Gastrocnemius medialis (tissue), 4 donors: ENCODE measurements around the gene CD72. TPM values are rescaled to one million over a fixed set of nuclear protein-coding genes. Genes with fewer than 3 reads are reported as not detected.

Source experiments
- ATAC-seq, 2 donors: fragments of 150-250 bp; one replicate each; pipeline ENCODE4 v1.9.1; 2016
- DNase-seq, 2 donors: peaks; one replicate each; pipeline ENCODE4 v3.0.0-alpha.2; 2019
- H3K27ac ChIP-seq, 4 donors: fragments of 200-600 bp; sonication (generic); 1 replicate in 1 of 4; 2 replicates in 3 of 4; pipeline ENCODE4 v1.5.1; 2016 to 2018; ENCODE audit warnings: mild to moderate bottlenecking in 2 of 4, moderate library complexity in 1 of 4
- H3K27me3 ChIP-seq, 3 donors: fragments of 200-600 bp; sonication (generic) in 2 of 3; 1 replicate in 1 of 3; 2 replicates in 2 of 3; pipeline versions ENCODE4 v1.5.1 to v1.6.0; 2016 to 2019; ENCODE audit warnings: mild to moderate bottlenecking in 1 of 3, moderate library complexity in 1 of 3
- H3K36me3 ChIP-seq, 2 donors: fragments of 200-600 bp; sonication (generic) in 1 of 2; one replicate each; pipeline ENCODE4 v1.5.1; 2017 to 2018
- H3K4me1 ChIP-seq, 2 donors: fragments of 200-600 bp; sonication (generic) in 1 of 2; one replicate each; pipeline ENCODE4 v1.5.1; 2016 to 2017; ENCODE audit warnings: mild to moderate bottlenecking in 2 of 2
- H3K4me3 ChIP-seq, 4 donors: fragments of 200-600 bp; sonication (generic) in 3 of 4; 1 replicate in 1 of 4; 2 replicates in 3 of 4; pipeline ENCODE4 v1.5.1; 2016 to 2019; ENCODE audit warnings: mild to moderate bottlenecking in 2 of 4
- H3K9me3 ChIP-seq, 3 donors: fragments of 200-600 bp; sonication (generic) in 2 of 3; 1 replicate in 1 of 3; 2 replicates in 2 of 3; pipeline ENCODE4 v1.5.1; 2016 to 2019
- POLR2A ChIP-seq, 2 donors: fragments of 450-650 bp; IDR thresholded peaks; one replicate each; pipeline ENCODE4 v1.6.1; 2017; ENCODE audit warnings: antibody characterized with exemption in 2 of 2, mild to moderate bottlenecking in 2 of 2, moderate library complexity in 2 of 2
- in situ Hi-C, 4 donors: fragments of 200-750 bp; cut with MboI; loops; one replicate each; pipeline versions ENCODE4 v1.15.0 to v1.8.0; 2017; ENCODE audit warnings: low sequenced_read_pairs in 4 of 4
- intact Hi-C: fragments of 100-400 bp; cut with DNase I; formaldehyde crosslinking; loops from one replicate; pipeline ENCODE4 v1.15.1; 2023; ENCODE audit warnings: low total_unique reads
- total RNA-seq, 4 donors: library from RNA; depleted of rRNA; stranded (reverse); fragments of >200 nt; gene quantifications; one replicate each; pipeline versions ENCODE4 v1.1.0 to v1.2.3, GENCODE V29; 2016
- TF ChIP-seq, protein P1 (sequence below), 5 experiments: fragments of 450-650 bp in 3 of 5; fragments of 200-600 bp in 2 of 5; sonication (generic) in 2 of 5; IDR thresholded peaks in 4 of 5; conservative IDR thresholded peaks in 1 of 5; 1 replicate in 4 of 5; 2 replicates in 1 of 5; pipeline ENCODE4 v1.5.1; 2016 to 2019; ENCODE audit warnings: antibody characterized with exemption in 5 of 5, mild to moderate bottlenecking in 3 of 5, moderate library complexity in 3 of 5

Gene CD72
- total RNA-seq, 4 donors from 2014 or later: 0.40 to 18.3 (median 0.68) TPM

DNA sequence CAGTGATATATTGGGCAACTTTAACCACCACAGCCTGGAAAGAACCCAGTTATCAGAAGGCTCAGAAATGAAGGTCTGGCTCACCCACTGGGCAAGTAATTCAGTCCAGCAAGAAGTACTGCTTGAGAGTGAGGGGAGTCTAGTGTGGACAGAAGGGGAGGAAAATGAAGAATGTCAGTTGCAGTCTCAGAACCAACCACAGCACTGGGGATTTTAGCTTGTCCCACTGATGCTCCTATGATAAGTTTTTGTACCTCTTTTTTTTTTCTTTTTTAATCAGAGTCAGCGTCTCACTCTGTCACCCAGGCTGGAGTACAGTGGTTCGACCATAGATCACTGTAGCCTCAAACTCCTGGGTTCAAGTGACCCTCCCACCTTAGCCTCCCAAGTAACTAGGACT lies 9.4 kb upstream of the CD72 start:
- no peak overlapping the region for H3K4me3 ChIP-seq
- TF ChIP-seq, protein P1, sequence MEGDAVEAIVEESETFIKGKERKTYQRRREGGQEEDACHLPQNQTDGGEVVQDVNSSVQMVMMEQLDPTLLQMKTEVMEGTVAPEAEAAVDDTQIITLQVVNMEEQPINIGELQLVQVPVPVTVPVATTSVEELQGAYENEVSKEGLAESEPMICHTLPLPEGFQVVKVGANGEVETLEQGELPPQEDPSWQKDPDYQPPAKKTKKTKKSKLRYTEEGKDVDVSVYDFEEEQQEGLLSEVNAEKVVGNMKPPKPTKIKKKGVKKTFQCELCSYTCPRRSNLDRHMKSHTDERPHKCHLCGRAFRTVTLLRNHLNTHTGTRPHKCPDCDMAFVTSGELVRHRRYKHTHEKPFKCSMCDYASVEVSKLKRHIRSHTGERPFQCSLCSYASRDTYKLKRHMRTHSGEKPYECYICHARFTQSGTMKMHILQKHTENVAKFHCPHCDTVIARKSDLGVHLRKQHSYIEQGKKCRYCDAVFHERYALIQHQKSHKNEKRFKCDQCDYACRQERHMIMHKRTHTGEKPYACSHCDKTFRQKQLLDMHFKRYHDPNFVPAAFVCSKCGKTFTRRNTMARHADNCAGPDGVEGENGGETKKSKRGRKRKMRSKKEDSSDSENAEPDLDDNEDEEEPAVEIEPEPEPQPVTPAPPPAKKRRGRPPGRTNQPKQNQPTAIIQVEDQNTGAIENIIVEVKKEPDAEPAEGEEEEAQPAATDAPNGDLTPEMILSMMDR (IDR thresholded peaks at IDR 0.05 in 4 of 5, conservative IDR thresholded peaks at IDR 0.05 in 1 of 5): no peak
- no peak for TF ChIP-seq POLR2A (IDR thresholded peaks at IDR 0.05)
- H3K27ac ChIP-seq: no peak overlapping the region
- H3K4me1 ChIP-seq: no peaks in the 10 kb centered on the region
- no peaks in the 10 kb centered on the region for H3K9me3 ChIP-seq
- intact Hi-C loops (no loop called here), in situ Hi-C loops (no loop called here)
- ATAC-seq: no peak
- no peaks in the 10 kb centered on the region for H3K27me3 ChIP-seq
- no peak for DNase-seq
- H3K36me3 ChIP-seq: no peaks in the 10 kb centered on the region

DNA sequence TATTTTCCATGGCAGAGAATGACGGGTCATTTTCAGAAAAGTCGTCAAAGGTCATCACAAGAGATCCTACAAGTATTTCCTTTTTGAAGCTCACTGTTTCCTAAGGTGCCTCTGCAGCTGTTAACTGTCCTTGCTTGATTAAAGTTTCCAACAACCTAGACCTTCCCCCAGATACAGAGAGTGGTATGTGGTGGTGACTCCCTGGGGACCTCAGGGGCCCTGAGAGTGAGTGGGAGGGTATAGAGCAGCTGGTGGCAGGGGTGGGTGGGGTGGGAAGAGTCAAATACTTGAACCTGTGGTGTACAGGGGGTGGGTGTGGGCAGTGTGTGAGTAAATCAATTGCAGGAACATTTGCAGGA lies 1.6 kb upstream of the CD72 start:
- Histone ChIP-seq H3K27ac (no peak overlapping the region), H3K9me3 (no peaks in the 10 kb centered on the region), H3K4me3 (no peak overlapping the region), H3K4me1 (peaks cover 0 to 4% of the 10 kb centered on the region in 2 donors), H3K27me3 (peaks cover 6 to 17% (median 10%) of the 10 kb centered on the region in 3 donors), H3K36me3 (no peaks in the 10 kb centered on the region)
- TF ChIP-seq POLR2A (IDR thresholded peaks at IDR 0.05): no peak
- ATAC-seq (no peak), DNase-seq (no peak)
- in situ Hi-C loops: no loop called here
- intact Hi-C loops: no loop called here

DNA sequence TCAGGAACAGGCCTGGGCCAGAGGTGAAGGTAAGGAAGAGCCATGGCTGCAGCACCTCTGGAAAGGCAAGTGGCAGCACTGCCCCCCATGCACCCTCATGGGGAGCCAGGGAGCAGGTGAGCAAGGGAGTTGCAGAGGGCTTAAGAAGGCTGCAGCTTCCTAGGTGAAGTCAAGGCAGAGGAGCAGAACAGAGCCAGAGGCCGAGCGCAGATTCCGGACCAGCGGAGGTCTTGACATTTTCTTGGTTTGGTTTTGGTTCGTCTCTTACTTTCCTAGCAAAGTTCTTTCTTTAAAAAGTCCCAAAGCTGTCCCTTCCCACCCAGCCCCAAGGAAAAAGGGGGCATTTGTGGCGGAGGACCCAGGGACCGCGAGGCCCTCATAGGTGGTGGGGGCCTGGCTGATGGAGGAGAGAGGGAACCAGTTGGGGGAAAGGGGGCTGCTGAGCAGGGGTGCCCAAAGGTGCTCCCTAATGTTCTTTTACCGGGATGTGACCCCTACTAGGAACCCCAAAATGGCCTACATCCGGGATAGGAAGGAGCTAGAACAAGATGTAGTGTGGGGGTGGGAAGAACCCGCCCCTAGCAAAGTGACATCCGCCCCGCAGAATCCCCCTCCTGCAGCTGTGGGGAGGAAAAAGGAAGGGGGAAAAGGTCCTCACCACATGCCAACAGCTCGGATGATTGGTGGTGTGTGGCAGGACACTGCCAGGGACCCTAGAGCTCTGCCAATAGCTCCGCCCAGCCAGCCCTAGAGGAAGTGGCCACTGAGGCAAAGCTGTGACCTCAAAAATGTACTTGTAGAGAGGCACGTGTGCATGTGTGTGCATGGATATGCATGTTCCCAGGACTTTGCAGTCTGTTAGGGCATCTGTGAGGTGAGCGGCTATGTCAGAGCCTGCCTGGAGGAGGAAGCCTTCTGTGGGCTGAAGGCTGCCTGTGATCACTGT lies 914 bp upstream of the CD72 start:
- intact Hi-C loops (no loop called here), in situ Hi-C loops (no loop called here)
- no peak for ATAC-seq
- peak in 1 of 2 donors; percentile 31 for DNase-seq
- no peak overlapping the region for H3K27ac ChIP-seq
- no peak overlapping the region for H3K4me3 ChIP-seq
- H3K9me3 ChIP-seq: no peaks in the 10 kb centered on the region
- H3K4me1 ChIP-seq: peaks cover 0 to 4% of the 10 kb centered on the region in 2 donors
- peaks cover 6 to 17% (median 10%) of the 10 kb centered on the region in 3 donors for H3K27me3 ChIP-seq
- no peak for TF ChIP-seq POLR2A (IDR thresholded peaks at IDR 0.05)
- TF ChIP-seq, protein P1 (IDR thresholded peaks at IDR 0.05 in 4 of 5, conservative IDR thresholded peaks at IDR 0.05 in 1 of 5): no peak
- no peaks in the 10 kb centered on the region for H3K36me3 ChIP-seq

DNA sequence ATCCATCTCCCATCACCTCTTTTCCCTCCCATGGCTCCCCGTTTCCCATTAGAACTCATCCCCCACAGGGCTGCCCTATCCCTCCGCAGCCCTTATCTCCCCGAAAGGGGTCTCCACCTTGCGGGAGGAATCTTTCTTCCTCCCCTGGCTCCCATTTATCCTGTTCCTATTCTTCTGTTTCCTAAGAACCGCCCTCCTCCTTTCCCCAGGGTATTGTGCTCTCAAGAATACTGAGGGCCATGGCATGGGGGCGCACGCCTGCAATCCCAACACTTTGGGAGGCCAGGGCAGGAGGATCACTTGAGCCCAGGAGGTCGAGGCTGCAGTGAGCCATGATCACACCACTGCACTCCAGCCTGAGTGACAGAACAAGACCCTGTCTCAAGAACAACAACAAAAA lies 665 bp downstream of the CD72 start:
- Histone ChIP-seq H3K36me3 (no peaks in the 10 kb centered on the region), H3K4me1 (peaks cover 0 to 4% of the 10 kb centered on the region in 2 donors), H3K27ac (no peak overlapping the region), H3K4me3 (peak overlapping the region in 3 of 4 donors; percentile 46), H3K27me3 (peaks cover 6 to 17% (median 10%) of the 10 kb centered on the region in 3 donors), H3K9me3 (no peaks in the 10 kb centered on the region)
- TF ChIP-seq POLR2A (IDR thresholded peaks at IDR 0.05): no peak
- TF ChIP-seq, protein P1 (IDR thresholded peaks at IDR 0.05 in 4 of 5, conservative IDR thresholded peaks at IDR 0.05 in 1 of 5): no peak
- in situ Hi-C loops: no loop called here
- DNase-seq (no peak), ATAC-seq (no peak)
- intact Hi-C loops: no loop called here

DNA sequence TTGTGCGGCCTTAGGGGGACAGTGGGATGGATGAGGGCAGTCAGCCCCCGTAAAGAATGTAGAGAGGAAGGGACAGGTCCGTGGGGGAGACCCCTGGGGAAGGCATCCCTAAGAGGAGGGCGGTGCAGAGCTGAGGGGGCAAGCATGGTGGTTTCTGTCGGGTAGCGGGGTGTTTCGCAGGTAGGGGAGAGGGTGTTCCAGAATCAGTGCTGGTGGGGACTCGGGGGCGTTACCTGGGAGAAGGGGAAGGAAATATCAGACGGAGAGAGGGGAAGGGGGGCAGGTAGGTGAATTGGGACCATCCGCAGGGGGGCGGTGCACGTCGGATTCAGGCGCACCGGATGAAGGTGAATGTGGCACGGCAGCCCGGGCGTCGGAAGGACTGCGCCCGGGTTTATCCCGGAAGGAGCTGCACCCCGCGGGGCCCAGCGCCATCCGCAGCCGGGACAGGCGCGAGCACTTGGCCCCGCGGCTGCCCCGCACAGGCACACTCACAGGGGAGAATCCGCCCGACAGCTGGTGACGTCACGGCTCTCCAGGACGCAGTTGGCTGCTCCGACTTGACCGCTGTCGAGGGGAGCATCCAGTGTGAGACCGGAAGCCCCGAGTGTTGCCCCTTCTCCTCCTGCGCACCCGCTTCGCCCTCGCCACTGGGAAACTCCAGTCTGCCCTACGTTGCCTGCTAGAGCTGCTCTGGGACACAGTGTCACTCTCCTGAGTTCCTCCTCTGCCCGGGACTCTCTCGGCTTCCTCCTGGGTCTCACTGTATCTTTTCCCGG lies 1.3 kb downstream of the CD72 start:
- H3K27ac ChIP-seq: no peak overlapping the region
- intact Hi-C loops: no loop called here
- TF ChIP-seq, protein P1 (IDR thresholded peaks at IDR 0.05 in 4 of 5, conservative IDR thresholded peaks at IDR 0.05 in 1 of 5): peak in 2 of 5 experiments; percentile 8 to 9
- TF ChIP-seq POLR2A (IDR thresholded peaks at IDR 0.05): no peak
- in situ Hi-C loops: no loop called here
- peak overlapping the region; percentile 34 to 46 (median 46) for H3K4me3 ChIP-seq
- no peaks in the 10 kb centered on the region for H3K36me3 ChIP-seq
- peaks cover 0 to 4% of the 10 kb centered on the region in 2 donors for H3K4me1 ChIP-seq
- H3K9me3 ChIP-seq: no peaks in the 10 kb centered on the region
- peak in 1 of 2 donors; percentile 44 for DNase-seq
- peak; percentile 18 to 50 for ATAC-seq
- H3K27me3 ChIP-seq: peaks cover 6 to 17% (median 10%) of the 10 kb centered on the region in 3 donors
